Right kidney (tissue), 9 donors: ENCODE measurements around the gene TRAPPC10.
A peak's percentile ranks its signal among the peaks of the same experiment; 100 is the strongest.

Experiments used
- DNase-seq: peaks from one replicate; pipeline ENCODE4 v3.0.0-alpha.2; 2016
- long read RNA-seq, 8 donors: transcript quantifications; one replicate each; lab custom pipeline, GENCODE V29; 2026

Gene TRAPPC10
- long read RNA-seq, donor 1, partial matches to known transcripts: 0 of 1 reads
- long read RNA-seq, donor 1, other reads (novel, unspliced or antisense): 0 of 1 reads
- long read RNA-seq, donor 2, full-length matches to known transcripts: 2 of 2 reads
- long read RNA-seq, donor 2, partial matches to known transcripts: 0 of 2 reads
- long read RNA-seq, donor 2, other reads (novel, unspliced or antisense): 0 of 2 reads
- long read RNA-seq, donor 3, full-length matches to known transcripts: 3 of 3 reads
- long read RNA-seq, donor 3, partial matches to known transcripts: 0 of 3 reads
- long read RNA-seq, donor 3, other reads (novel, unspliced or antisense): 0 of 3 reads
- long read RNA-seq, donor 4, partial matches to known transcripts: 0 of 1 reads
- long read RNA-seq, donor 4, other reads (novel, unspliced or antisense): 0 of 1 reads
- long read RNA-seq, donor 5, partial matches to known transcripts: 0 of 1 reads
- long read RNA-seq, donor 5, other reads (novel, unspliced or antisense): 0 of 1 reads
- long read RNA-seq, donor 6, partial matches to known transcripts: 5 of 7 reads
- long read RNA-seq, donor 6, other reads (novel, unspliced or antisense): 0 of 7 reads
- long read RNA-seq, donor 7, full-length matches to known transcripts: 4 of 18 reads
- long read RNA-seq, donor 7, partial matches to known transcripts: 14 of 18 reads
- long read RNA-seq, donor 7, other reads (novel, unspliced or antisense): 0 of 18 reads
- long read RNA-seq, donor 8, full-length matches to known transcripts: 2 of 9 reads
- long read RNA-seq, donor 8, partial matches to known transcripts: 7 of 9 reads
- long read RNA-seq, donor 8, other reads (novel, unspliced or antisense): 0 of 9 reads

- DNase-seq: peak; percentile 96
These were observed at the start of gene TRAPPC10 for GRCh38 chr21:44011579-44012473. TRAPPC10 (plus strand) TSS chr21:44012309; CDS start chr21:44012494, 185 bp downstream.

GRCh38 chr21:43965911-43966585, 46.1 kb upstream of the TRAPPC10 start:
- no peak for DNase-seq

GRCh38 chr21:43966946-43967512, 45.1 kb upstream of the TRAPPC10 start:
- no peak for DNase-seq

DNA sequence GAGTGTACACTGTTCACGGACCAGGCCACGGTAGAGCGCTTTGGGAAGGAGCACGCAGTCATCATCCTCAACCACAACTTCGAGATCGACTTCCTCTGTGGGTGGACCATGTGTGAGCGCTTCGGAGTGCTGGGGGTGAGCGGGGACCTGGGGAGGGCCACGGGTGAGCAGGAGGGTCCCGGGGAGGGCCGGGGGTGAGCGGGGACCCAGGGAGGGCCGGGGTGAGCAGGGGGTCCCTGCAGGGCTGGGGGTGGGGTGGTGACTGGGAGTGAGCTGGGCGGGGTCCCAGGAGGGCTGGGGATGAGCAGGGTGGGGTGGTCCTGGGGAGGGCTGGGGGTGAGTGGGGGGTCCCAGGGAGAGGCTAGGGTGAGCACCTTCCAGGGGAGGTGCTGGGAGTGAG, 44.1 kb upstream of the TRAPPC10 start:
- DNase-seq: no peak

GRCh38 chr21:43968410-43969114, 43.5 kb upstream of the TRAPPC10 start:
- DNase-seq: no peak

GRCh38 chr21:43969115-43969444, 43.0 kb upstream of the TRAPPC10 start:
- DNase-seq: no peak

GRCh38 chr21:43970551-43970950, 41.6 kb upstream of the TRAPPC10 start:
- no peak for DNase-seq

DNA sequence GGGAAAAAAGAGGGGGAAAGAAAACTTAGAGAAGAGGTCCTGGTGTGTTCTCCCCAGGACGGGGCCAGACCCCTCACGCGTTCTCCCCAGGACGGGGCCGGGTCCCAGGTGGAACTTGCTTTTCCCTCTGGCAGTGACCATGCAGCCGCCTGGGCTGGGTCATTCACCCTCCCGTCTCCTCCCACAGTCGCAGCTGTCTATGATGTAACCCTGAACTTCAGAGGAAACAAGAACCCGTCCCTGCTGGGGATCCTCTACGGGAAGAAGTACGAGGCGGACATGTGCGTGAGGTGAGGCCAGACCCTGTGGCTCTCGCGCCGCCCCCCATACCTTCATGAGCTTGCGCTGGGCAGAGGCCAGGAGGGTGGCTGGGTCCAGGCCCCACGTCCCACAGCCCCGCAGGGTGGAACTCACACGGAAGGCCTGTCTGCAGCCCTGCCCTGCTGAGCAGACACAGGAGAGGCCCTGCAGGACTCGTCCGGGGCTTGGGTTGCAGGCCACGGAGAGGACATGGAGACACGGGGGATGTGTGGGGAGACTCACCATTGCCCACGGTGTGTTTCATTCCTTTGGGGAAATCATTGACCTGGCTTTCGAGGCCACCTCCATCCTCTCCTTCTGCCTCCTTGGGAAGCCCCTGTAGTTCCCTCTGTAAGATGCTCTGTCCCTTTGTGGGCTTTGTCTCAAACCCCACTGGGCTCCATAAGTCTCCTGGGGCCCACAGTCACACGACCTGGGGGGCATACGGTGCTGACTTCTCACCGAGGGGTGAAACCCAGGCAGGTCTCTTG, 40.7 kb upstream of the TRAPPC10 start:
- DNase-seq: no peak

- no peak for DNase-seq
These were observed 40.2 kb upstream of the TRAPPC10 start for GRCh38 chr21:43971992-43972255.

DNA sequence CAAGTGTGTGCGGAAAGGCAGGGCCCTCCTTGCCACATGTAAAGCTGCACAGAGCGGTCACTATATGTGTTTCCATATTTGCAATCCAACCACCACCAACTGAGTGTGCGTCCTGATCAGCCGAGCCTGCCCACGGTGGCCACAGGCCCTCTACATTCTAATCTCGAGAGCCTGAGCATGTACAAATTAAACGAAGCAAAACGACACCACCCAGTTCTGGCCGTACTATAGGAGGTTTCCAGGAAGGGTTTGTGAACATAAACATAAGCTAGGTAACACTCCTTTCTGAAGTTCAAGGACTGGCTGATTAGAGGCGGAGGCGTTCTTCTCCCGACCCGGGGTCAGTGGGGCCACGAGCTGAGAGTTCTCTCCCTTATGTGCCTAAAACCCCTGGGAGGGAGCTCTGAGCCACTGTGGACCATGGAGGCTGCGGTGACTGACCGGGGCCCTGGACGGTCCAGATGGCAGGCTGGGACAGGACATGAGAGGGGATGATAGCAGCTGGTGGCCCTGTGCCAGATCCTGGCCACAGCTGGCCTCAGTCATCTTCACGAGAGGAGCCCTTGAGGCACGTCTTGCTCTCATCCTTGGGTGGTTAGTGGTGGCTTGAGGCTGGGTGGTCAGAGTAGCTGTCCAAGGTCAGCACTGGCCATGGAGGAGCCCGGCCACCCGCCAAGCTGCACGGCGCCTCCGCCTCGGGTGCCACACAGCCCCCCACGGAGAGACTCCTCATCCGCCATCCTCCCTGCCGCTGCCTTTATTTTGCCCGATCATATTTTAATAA, 39.1 kb upstream of the TRAPPC10 start:
- no peak for DNase-seq

DNA sequence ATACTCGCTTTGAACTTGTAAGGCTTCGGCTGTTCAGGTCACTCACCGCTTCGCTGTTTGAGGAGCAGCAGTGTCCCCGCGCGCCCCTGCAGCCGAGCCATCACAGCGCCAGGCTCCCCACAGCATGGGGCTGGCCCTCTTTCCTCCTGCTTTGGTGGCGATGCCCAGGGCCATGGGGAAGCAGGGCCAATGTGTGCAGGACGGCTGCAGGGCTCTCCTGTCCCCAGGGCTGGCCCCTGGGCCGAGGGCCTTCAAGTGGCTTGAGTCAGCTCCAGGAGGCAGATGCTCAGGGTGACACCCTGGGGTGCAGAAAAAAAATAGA, 38.5 kb upstream of the TRAPPC10 start:
- no peak for DNase-seq

- no peak for DNase-seq
These were observed 37.2 kb upstream of the TRAPPC10 start for GRCh38 chr21:43974791-43975468.

DNA sequence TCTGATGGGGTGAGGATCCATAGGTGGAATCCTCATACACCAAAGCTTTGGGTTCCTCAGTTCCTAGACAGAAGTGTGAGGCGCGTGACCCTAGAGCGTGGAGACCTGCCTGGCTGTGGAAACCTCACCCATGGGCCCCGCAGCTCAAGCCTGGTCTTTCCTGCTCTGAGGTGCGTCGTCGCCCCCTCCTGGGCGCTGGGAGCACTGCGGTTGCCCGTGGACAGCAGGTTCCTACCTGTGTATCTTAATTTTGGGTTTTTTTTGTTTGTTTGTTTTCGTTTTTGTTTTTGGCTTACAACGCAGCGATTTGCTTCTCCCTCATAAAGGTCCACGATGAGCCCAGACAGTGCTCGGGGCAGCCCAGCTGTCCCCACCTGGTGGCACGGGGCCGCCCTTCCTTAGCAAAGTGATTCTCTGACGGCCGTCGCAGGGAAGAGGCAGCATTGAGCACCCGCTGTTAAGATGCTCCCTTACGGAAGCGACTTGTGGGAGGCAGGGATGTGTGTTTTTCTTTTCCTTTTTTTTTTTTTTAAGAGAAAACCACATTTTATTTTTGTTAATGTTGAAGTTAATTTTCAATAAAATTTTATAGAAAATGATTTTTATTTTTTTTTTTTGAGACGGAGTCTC, 36.5 kb upstream of the TRAPPC10 start:
- peak; percentile 82 for DNase-seq

- no peak for DNase-seq
These were observed 35.4 kb upstream of the TRAPPC10 start for GRCh38 chr21:43976661-43977060.

DNA sequence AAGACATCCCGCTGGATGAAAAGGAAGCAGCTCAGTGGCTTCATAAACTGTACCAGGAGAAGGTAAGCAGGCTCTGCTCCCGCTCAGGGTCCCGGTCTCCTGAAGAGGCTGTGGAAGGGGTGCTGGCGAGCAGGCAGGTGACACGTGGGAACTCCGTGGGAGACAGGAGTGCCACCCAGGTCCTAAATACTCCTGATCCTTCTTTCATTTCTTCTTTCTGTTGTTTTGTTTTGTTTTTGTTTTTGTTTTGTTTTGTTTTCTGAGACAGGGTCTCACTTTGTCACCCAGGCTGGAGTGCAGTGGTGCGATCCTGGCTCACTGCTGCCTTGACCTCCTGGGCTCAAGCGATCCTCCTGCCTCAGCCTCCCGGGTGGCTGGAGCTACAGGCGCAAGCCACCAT, 34.0 kb upstream of the TRAPPC10 start:
- no peak for DNase-seq

GRCh38 chr21:43979654-43980053, 32.5 kb upstream of the TRAPPC10 start:
- no peak for DNase-seq

GRCh38 chr21:43981151-43981870, 30.8 kb upstream of the TRAPPC10 start:
- DNase-seq: no peak

- DNase-seq: no peak
These were observed 30.3 kb upstream of the TRAPPC10 start for GRCh38 chr21:43981871-43982210.
